HepG2 (cell line): Measurements from ENCODE around the gene IER5L. TPM values are rescaled to one million over a fixed set of nuclear protein-coding genes. Genes with fewer than 3 reads are reported as not detected.
A peak's percentile ranks its signal among the peaks of the same experiment; 100 is the strongest.

Experiments used
- CAMTA2 ChIP-seq: sonication (generic); formaldehyde crosslinking; IDR thresholded peaks from 2 replicates; pipeline ENCODE4 v1.4.0; 2020; ENCODE audit warnings: mild to moderate bottlenecking, missing genetic modification reagents, borderline replicate concordance
- CCAR2 ChIP-seq: fragments of 200-400 bp; formaldehyde crosslinking; optimal IDR thresholded peaks from 2 replicates; pipeline ENCODE3; 2018; ENCODE audit warnings: low read depth, mild to moderate bottlenecking, low read length, moderate library complexity
- CREB1 ChIP-seq, 2 experiments: fragments of 450-650 bp in 1 of 2; IDR thresholded peaks; 2 replicates each; pipeline ENCODE4 v1.6.1; 2016 to 2017; ENCODE audit warnings: control low read depth in 1 of 2, mild to moderate bottlenecking in 1 of 2, missing compliant biosample characterization in 1 of 2, missing genetic modification characterization in 1 of 2
- CREM ChIP-seq, 2 experiments: sonication (generic) in 1 of 2; formaldehyde crosslinking in 1 of 2; IDR thresholded peaks; 2 replicates each; pipeline versions ENCODE4 v1.4.0 to v1.6.1; 2016 to 2020; ENCODE audit warnings: antibody characterized with exemption in 1 of 2, mild to moderate bottlenecking in 1 of 2, missing genetic modification reagents in 1 of 2
- EZH2 ChIP-seq: conservative IDR thresholded peaks from 2 replicates; pipeline ENCODE4 v1.6.1; 2012; ENCODE audit warnings: mild to moderate bottlenecking, low read depth, low read length, moderate library complexity
- FOXM1 ChIP-seq: sonication (generic); formaldehyde crosslinking; IDR thresholded peaks from 2 replicates; pipeline ENCODE4 v1.5.0; 2020; ENCODE audit warnings: missing genetic modification reagents
- HNRNPUL1 ChIP-seq: fragments of 200-400 bp; formaldehyde crosslinking; IDR thresholded peaks from 2 replicates; pipeline ENCODE4 v1.6.1; 2017; ENCODE audit warnings: low read depth, mild to moderate bottlenecking, low read length, moderate library complexity
- KLF12 ChIP-seq: sonication (generic); formaldehyde crosslinking; IDR thresholded peaks from 2 replicates; pipeline ENCODE4 v1.4.0; 2020; ENCODE audit warnings: missing genetic modification reagents, borderline replicate concordance
- MED8 ChIP-seq: sonication (generic); formaldehyde crosslinking; IDR thresholded peaks from 2 replicates; pipeline ENCODE4 v1.8.1; 2023; ENCODE audit warnings: mild to moderate bottlenecking, missing genetic modification reagents; ENCODE audit not compliant: insufficient replicate concordance
- MTA3 ChIP-seq: sonication (generic); formaldehyde crosslinking; IDR thresholded peaks from 2 replicates; pipeline ENCODE4 v1.4.0; 2020; ENCODE audit warnings: missing genetic modification reagents
- MTF2 ChIP-seq: sonication (generic); formaldehyde crosslinking; IDR thresholded peaks from 2 replicates; pipeline ENCODE4 v1.5.0; 2020; ENCODE audit warnings: missing genetic modification reagents, borderline replicate concordance
- NFIB ChIP-seq: sonication (generic); formaldehyde crosslinking; IDR thresholded peaks from 2 replicates; pipeline ENCODE4 v1.9.0; 2021; ENCODE audit warnings: missing genetic modification reagents, mild to moderate bottlenecking, borderline replicate concordance
- POGK ChIP-seq: sonication (generic); formaldehyde crosslinking; conservative IDR thresholded peaks from 2 replicates; pipeline ENCODE4 v1.8.0; 2022; ENCODE audit warnings: mild to moderate bottlenecking, moderate library complexity, missing genetic modification reagents
- RBM39 ChIP-seq: fragments of 200-400 bp; formaldehyde crosslinking; IDR thresholded peaks from one replicate; pipeline ENCODE4 v1.6.1; 2018; ENCODE audit warnings: antibody characterized with exemption, mild to moderate bottlenecking, low read depth, low read length; ENCODE audit not compliant: poor library complexity, severe bottlenecking
- SALL1 ChIP-seq: sonication (generic); formaldehyde crosslinking; IDR thresholded peaks from 2 replicates; pipeline ENCODE4 v1.8.0; 2022; ENCODE audit warnings: mild to moderate bottlenecking, missing genetic modification reagents
- YEATS2 ChIP-seq: sonication (generic); formaldehyde crosslinking; IDR thresholded peaks from 2 replicates; pipeline ENCODE4 v1.4.0; 2020; ENCODE audit warnings: missing genetic modification reagents, borderline replicate concordance
- ZNF230 ChIP-seq: sonication (generic); formaldehyde crosslinking; IDR thresholded peaks from 2 replicates; pipeline ENCODE4 v1.4.0; 2020; ENCODE audit warnings: mild to moderate bottlenecking, missing genetic modification reagents
- ZNF382 ChIP-seq: sonication (generic); formaldehyde crosslinking; IDR thresholded peaks from 2 replicates; pipeline ENCODE4 v1.5.0; 2020; ENCODE audit warnings: missing genetic modification reagents, mild to moderate bottlenecking, borderline replicate concordance
- ZNF639 ChIP-seq: conservative IDR thresholded peaks from 2 replicates; pipeline ENCODE4 v1.6.1; 2018; ENCODE audit warnings: missing genetic modification reagents
- ZNF703 ChIP-seq: sonication (generic); formaldehyde crosslinking; IDR thresholded peaks from 2 replicates; pipeline ENCODE4 v1.5.1; 2020; ENCODE audit warnings: missing genetic modification reagents, mild to moderate bottlenecking, moderate library complexity, borderline replicate concordance
- ZNF891 ChIP-seq: sonication (generic); formaldehyde crosslinking; IDR thresholded peaks from 2 replicates; pipeline ENCODE4 v1.5.0; 2020; ENCODE audit warnings: mild to moderate bottlenecking, missing genetic modification reagents
- polyA plus RNA-seq, 8 experiments: library from polyadenylated mRNA; depleted of rRNA in 3 of 8; stranded (reverse) in 7 of 8; unstranded in 1 of 8; fragments of >200 nt; fragmentation: Illumina TruSeq in 4 of 8; extraction: Trizol in 4 of 8; gene quantifications; 2 replicates each; pipeline versions ENCODE4 v1.2.1 to v1.2.3, GENCODE V29; 2011 to 2016; ENCODE audit warnings: low read depth in 4 of 8, missing spikeins in 1 of 8, mixed read lengths in 1 of 8; ENCODE audit not compliant: insufficient read depth in 1 of 8
- total RNA-seq, 5 experiments: library from RNA; depleted of rRNA; stranded (reverse); fragments of >200 nt; fragmentation: Illumina TruSeq; extraction: Trizol; gene quantifications; 2 replicates each; pipeline ENCODE4 v1.2.3, GENCODE V29; 2016; ENCODE audit warnings: low read depth in 1 of 5
- TF ChIP-seq, protein P1 (sequence below): sonication (generic); formaldehyde crosslinking; IDR thresholded peaks from 2 replicates; pipeline ENCODE4 v1.8.0; 2022; ENCODE audit warnings: mild to moderate bottlenecking, missing genetic modification reagents, moderate library complexity
- TF ChIP-seq, protein P2 (sequence below): sonication (generic); formaldehyde crosslinking; IDR thresholded peaks from 2 replicates; pipeline ENCODE4 v1.4.0; 2020; ENCODE audit warnings: missing genetic modification reagents

The IER5L gene
- total and polyA plus RNA-seq, 2 of the 13 experiments (the other 11 are each of a cell fraction or from before 2014, with no cell fraction given) = 1.8 to 3.3 TPM

DNA sequence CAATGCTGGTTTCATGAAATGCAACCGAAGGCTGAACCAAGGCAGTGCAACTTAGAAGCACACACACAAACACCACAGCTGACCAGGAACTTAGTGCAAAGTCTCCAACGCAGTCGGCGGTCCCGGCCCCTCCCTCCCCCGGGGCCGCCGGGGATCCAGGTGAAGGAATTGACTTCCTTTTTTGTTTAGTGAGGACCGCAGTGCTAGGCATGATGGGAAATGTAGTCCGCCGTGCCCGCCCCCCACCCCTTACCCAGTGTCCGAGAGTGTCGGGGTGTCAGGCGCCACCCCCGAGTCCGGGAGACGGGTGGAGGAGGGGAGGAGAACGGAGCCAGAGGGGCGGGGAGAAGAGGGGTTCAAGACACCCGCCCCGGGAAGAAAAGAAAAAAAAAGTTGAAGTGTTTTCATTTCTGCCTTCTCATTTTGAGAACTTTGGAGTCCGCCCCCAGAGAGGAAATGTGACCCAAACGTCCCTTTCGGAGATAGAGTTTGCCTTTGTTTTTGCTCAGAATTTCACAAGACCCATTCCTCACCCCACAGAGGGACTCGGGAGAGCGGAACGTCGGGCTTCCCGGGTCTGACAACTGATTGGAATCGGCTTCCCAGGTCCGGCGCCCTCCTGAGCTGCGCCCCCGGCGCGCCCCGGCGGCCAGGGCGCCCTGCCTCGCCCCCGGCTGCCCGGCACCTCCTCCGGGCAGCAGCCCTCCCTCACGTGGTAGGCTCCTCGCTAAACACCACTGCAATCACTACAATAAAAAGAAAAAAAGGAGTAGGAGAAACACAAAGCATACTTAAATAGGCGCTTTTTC, 2.0 kb downstream of the IER5L start (continued):
- TF ChIP-seq, protein P1, sequence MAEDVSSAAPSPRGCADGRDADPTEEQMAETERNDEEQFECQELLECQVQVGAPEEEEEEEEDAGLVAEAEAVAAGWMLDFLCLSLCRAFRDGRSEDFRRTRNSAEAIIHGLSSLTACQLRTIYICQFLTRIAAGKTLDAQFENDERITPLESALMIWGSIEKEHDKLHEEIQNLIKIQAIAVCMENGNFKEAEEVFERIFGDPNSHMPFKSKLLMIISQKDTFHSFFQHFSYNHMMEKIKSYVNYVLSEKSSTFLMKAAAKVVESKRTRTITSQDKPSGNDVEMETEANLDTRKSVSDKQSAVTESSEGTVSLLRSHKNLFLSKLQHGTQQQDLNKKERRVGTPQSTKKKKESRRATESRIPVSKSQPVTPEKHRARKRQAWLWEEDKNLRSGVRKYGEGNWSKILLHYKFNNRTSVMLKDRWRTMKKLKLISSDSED (CRISPR knock-in tag) = no peak
- TF ChIP-seq ZNF703 (CRISPR knock-in tag) (no peak), SALL1 (CRISPR knock-in tag) (peak; percentile 75), CREB1 (IDR thresholded peaks at IDR 0.05) (no peak), CREB1 (CRISPR knock-in tag; IDR thresholded peaks at IDR 0.05) (peak; percentile 61; the same call in 1 of the 2 replicates), POGK (CRISPR knock-in tag) (no peak), ZNF382 (no peak), CAMTA2 (CRISPR knock-in tag) (no peak), MTA3 (CRISPR knock-in tag) (no peak), KLF12 (CRISPR knock-in tag) (peak; percentile 75; the same call in 1 of the 2 replicates), MED8 (CRISPR knock-in tag) (no peak), HNRNPUL1 (no peak), MTF2 (CRISPR knock-in tag) (no peak), ZNF230 (CRISPR knock-in tag) (no peak), FOXM1 (no peak), YEATS2 (CRISPR knock-in tag) (no peak), ZNF639 (CRISPR knock-in tag) (no peak), CCAR2 (no peak), ZNF891 (CRISPR knock-in tag) (no peak), CREM (IDR thresholded peaks at IDR 0.05) (peak; percentile 71; the same call in 1 of the 2 replicates), CREM (CRISPR knock-in tag; IDR thresholded peaks at IDR 0.05) (no peak), NFIB (no peak), EZH2 (no peak), RBM39 (no peak)
- TF ChIP-seq, protein P2, sequence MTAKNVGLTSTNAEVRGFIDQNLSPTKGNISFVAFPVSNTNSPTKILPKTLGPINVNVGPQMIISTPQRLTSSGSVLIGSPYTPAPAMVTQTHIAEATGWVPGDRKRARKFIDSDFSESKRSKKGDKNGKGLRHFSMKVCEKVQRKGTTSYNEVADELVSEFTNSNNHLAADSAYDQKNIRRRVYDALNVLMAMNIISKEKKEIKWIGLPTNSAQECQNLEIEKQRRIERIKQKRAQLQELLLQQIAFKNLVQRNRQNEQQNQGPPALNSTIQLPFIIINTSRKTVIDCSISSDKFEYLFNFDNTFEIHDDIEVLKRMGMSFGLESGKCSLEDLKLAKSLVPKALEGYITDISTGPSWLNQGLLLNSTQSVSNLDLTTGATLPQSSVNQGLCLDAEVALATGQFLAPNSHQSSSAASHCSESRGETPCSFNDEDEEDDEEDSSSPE (CRISPR knock-in tag) = no peak
